NCI-H2227 (cell line): ENCODE results near the gene CTSZ.
"Not testable (repeated sequence)": the region's sequence is repeated elsewhere in the genome, so short reads cannot be mapped to it uniquely, and the experiment has no call there.

ENCODE experiments used
- DNase-seq: peaks from one replicate; lab custom pipeline; 2025; ENCODE audit not compliant: unreplicated experiment; lab: John Stamatoyannopoulos, UW

CTSZ gene

DNA sequence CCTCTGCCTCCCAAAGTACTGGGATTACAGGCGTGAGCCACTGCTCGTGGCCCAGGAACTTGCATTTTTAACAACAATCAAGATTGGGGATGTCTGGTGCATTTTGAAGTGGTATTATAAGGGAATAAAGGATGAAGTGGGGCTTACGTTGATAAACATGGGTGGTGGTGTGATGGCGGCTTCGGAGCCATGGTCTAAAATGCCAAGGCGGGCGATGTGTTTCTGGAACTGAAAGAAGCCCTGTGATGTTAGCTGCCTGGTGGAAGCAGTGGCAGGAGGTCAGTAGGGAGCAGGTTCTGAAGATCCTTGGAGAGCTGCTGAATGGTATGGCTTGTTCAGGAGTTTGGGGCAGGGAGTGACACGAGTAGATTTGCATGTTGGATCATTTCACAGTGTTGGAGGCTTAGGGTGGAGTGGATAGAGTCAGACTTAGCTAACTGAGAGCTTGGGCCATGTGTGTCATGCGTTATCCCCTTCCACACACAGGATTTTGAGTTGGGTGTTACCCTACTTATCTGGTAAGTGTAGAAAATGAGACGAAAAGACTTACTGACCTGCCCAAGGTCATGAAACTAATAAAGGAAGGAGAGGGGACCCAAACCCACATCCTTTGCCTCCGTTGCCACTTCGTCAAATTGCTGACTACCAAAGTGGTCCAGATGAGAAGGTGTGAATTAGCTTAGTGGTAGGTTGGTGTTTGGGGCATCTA is 24.5 kb downstream of the CTSZ start:
- DNase-seq, result no peak

DNA sequence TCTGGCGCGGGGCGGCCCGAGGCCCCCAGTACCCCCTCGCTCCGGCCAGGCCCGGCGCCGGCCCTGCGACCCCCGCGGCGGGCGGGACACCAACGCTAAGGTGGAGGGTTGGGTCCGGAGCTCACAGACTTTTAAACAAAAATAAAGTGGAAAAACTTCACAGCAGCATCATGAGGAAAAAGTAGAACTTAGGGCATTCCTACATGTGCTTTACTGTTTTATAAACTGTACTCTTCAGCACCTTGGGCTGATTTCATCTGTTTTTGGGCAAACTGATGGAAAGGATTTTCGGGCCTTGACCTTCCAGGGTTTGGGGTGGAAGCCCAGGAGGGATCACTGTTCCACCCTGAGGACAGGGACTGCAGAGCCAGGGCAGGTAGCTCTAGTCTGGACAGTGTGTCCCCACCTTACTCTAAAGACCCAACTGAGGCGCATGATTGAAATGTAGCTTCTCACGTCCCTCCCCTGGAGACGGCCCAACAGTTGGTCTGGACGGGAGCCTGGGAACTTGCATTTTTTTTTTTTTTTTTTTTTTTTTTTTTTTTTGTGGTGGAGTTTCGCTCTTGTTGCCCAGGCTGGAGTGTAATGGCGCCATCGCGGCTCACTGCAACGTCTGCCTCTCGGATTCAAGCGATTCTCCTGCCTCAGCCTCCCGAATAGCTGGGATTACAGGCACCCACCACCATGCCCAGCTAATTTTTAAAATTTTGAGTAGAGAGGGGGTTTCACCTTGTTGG is 25.3 kb downstream of the CTSZ start:
- DNase-seq, result no peak

- peak; percentile 92 for DNase-seq
These were observed 26.1 kb downstream of the CTSZ start, which contains the start of gene NELFCD for GRCh38 chr20:58980711-58981627. TSS of gene NELFCD (plus strand) at chr20:58981256. CDS start at chr20:58981310, 54 bp downstream.

DNA sequence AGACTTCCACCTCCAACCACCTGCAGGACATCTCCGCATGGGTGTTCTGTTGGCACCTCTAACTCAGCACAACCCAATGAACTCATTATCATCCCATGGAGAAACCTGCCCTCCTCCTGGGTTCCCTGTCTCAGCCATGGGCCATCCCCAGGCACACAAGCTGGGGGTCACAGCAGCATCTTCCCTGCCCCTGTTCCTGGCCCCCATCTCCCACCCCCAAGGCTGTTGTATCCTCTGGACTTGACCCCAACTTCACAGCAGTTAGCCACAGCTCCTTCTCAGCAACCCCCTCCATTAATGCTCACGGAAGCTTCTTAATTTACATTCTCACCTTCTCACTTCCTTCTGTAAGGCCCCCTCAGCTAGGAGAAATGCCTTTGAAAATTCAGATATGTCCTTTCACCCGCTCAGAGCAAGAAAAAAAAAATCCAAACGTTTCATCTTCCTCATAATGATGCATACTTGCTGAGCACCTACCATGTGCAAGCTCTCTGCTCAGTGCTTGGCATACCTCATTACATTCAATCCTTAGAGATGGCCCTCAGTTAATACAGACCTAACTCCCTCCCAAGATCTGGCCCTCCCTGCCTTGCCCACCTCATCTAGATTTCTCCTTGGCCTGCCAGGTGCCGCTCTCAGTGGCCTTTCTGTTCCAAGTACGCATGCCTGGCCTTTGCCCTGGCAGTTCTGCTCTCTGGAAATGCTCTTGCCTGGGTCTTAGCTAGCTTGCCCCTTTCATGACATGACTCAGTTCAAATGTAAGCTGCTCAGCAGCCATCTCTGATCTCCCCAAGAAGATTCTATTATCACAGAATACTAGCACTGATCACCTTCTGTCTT is 28.5 kb downstream of the CTSZ start:
- no peak for DNase-seq

DNA sequence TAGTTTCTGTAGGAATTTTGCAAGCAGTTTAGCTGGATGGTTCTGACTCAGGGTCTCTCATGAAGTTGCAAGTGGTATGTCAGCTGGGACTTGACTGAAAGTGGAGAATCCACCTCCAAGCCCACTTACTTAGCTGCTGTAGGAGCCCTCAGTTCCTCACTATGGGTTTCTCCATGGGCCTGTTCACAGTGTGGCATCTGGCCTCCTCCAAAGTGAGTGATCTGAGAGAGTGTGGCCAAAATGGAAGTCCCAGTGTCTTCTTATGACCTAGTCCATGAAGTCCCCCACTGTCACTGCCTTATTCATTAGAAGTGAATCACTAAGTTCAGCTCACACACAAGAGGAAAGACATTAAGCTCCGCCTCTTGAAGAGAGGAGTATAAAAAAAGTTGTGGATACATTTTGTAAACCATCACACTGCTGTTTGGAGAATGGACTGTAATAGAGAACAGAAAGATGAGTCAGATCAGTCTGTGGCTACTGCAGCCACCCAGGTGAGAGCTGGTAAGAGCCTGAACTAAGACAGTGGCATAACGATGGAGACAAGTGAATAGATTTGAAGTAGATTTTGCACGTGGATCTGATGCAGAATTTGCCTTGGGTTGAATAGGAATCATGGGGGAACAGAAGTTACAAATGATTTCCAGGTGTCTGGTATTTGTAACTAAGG is 30.9 kb downstream of the CTSZ start:
- no peak for DNase-seq

DNA sequence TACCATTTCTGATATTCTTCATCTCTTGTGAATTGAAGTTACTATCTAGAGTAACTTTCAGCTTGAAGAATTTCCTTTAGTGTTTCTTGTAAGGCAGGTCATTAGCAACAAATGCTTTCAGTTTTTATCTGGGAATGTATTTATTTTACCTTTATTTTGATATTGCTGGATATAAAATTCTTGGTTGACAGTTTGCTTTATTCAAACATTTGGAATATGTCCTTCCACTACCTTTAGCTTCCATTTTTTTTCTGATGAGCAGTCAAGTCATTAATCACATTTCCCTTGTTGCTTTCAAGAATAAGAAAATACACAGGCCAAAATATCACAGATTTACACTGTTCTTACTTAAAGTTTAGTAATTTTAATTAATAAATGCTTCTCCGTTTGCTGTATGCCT is 31.7 kb downstream of the CTSZ start:
- DNase-seq, result no peak

DNA sequence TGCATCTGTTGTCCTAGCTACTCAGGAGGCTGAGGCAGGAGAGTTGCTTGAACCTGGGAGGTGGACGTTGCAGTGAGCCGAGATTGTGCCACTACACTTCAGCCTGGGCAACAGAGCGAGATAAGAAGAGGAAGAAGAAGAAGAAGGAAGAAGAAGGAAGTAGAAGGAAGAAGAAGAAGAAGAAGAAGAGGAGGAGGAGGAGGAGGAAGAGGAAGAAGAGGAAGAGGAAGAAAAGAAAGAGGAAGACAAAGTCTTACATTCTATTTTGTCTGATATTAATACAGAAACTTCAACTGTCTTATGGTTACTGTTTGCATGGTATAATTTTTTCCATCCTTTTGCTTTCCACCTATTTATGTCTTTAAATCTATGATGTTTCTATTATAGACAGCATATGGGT is 33.2 kb downstream of the CTSZ start:
- no peak for DNase-seq

- DNase-seq, result no peak
These were observed 33.9 kb downstream of the CTSZ start for GRCh38 chr20:58973179-58973578.

DNA sequence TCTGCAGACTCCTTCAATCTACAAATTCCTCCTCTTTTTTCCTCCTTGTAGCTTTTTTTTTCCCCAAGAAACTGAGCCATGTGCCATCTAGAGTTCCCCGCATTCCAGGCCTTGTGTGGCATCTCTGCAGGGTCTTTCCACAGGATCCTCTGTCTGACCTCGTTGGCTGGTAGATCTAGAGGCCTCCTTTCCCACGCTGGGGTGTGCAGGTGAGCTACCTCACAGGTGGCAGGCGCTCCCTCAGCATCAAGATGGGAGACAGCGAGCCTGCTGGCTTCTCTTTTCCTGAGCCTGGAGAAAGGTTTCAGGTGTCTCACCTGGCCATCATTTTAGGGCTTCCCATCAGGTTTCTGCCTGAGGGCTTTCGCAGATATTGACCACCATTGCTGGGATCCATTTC is 35.6 kb downstream of the CTSZ start:
- no peak for DNase-seq

GRCh38 chr20:58970146-58970545 is 36.9 kb downstream of the CTSZ start:
- no peak for DNase-seq

DNA sequence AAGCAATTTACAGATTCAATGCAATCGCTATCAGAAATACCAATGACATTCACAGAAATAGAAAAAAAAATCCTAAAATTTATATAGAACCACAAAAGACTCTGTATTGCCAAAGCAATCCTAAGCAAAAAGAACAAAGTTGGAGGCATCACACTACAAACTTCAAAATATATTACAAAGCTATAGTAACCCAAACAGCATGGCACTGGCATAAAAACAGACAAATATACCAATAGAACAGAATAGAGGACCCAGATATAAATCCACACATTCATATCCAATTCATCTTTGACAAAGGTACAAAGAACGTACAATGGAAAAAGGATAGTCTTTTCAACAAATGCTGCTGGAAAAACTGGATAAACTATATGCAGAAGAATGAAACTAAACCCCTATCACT is 37.6 kb downstream of the CTSZ start:
- no peak for DNase-seq

- no peak for DNase-seq
These were observed 39.2 kb downstream of the CTSZ start for GRCh38 chr20:58967652-58968429.

DNA sequence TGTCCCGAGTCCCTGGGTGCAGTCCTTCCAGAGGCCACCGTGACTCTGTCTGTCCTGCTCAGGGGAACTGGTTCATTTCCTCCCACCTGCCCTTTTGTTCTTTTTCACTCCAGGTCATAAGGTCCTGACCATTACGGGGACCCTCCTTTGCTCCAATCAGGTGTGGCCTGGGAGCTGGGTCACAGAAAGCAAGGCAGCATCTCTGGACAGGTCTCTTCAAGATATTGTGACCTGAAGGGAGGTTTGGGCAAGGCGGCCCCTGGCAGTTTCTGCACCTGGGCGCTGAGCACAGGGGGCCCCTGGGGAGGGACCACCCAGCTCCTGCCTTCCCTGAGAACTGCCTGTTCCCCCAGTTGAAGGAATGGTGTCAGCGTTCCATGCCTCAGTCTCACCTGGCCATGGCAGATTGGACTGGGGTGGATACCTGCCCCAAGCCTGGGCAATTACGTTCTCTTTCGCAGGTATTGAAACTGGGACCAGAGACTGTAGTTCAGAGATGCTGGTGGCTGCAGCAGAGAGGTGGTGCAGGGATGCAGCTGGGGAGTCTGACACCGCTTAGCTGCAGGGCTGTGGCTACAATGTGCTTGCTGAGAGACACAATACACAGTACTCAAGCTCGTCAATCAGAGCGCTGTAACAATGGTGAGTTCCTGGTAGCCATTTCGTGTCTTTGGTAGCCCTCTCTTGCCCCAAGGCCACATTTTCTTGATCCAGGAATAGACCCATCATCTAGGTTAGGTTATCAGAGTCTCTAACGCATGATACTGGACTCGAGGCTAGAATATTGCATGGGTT is 41.6 kb downstream of the CTSZ start:
- no peak for DNase-seq

DNA sequence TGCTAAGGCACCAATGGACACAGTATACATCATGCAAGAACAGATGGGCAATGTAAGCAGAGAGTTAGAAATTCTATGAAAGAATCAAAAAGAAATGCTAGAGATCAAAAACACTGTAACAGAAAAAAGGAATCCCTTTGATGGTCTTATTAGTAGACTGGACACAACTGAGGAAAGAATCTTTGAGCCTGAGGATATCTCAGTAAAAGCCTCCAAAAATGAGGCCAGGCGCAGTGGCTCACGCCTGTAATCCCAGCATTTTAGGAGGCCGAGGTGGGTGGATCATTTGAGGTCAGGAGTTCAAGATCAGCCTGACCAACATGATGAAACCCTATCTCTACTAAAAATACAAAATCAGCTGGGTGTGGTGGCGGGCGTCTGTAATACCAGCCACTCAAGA is 43.1 kb downstream of the CTSZ start:
- DNase-seq, result not testable (repeated sequence)

GRCh38 chr20:58963060-58963584 is 43.9 kb downstream of the CTSZ start:
- DNase-seq, result no peak

GRCh38 chr20:58959652-58960051 is 47.4 kb downstream of the CTSZ start:
- no peak for DNase-seq

GRCh38 chr20:58956078-58956477 is 51.0 kb downstream of the CTSZ start:
- no peak for DNase-seq

- no peak for DNase-seq
These were observed 54.0 kb downstream of the CTSZ start for GRCh38 chr20:58953050-58953449.
